GM19438 (cell line): ENCODE data around the gene LARP1B.
"Not testable (repeated sequence)": the region's sequence is repeated elsewhere in the genome, so short reads cannot be mapped to it uniquely, and the experiment has no call there.

Experiments used
- ATAC-seq: cut with Tn5 transposase; IDR thresholded peaks from one replicate; pipeline ENCODE4 v1.9.1; 2021; ENCODE audit warnings: low read depth; ENCODE audit not compliant: unreplicated experiment

The LARP1B gene

GRCh38 chr4:128060699-128061565, at the start of gene LARP1B:
Gene LARP1B, plus strand, starts transcription at chr4:128061312. Its CDS starts 13,640 bp downstream, at chr4:128074952.
- ATAC-seq = peak; percentile 90

GRCh38 chr4:128025319-128025718, 35.8 kb upstream of the LARP1B start:
- ATAC-seq = no peak

- no peak for ATAC-seq
These were observed 31.2 kb upstream of the LARP1B start for GRCh38 chr4:128029907-128030306.

- no peak for ATAC-seq
These were observed 29.2 kb upstream of the LARP1B start for GRCh38 chr4:128031756-128032384.

DNA sequence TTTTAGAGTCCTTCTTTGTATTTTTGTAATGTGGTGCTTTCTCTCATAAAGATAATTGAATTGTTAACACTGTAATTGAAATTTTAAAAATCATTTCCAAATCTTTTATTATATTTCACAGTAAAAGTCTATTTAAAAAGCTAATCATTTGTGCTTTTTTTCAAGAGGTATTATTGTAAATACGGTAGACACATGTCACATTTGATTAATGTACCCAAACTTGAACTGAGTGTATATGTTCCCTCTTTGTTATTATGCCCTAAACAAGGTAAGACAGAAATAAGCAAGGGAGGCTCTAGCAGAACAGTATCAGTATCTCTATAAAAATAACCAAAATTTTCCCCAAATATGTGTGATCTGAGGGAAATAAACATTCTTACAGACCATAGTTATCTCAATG, 21.5 kb upstream of the LARP1B start:
- no peak for ATAC-seq

DNA sequence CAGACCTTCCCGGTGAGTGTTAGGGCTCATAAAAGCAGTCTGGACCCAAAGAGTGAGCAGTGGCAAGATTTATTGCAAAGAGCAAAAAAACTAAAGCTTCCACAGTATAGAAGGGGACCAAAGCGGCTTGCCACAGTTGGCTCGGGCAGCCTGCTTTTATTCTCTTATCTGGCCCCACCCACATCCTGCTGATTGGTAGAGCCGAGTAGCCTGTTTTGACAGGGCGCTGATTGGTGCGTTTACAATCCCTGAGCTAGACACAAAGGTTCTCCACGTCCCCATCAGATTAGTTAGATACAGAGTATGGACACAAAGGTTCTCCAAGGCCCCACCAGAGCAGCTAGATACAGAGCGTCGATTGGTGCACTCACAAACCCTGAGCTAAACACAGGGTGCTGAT, 14.1 kb upstream of the LARP1B start:
- ATAC-seq = not testable (repeated sequence)

DNA sequence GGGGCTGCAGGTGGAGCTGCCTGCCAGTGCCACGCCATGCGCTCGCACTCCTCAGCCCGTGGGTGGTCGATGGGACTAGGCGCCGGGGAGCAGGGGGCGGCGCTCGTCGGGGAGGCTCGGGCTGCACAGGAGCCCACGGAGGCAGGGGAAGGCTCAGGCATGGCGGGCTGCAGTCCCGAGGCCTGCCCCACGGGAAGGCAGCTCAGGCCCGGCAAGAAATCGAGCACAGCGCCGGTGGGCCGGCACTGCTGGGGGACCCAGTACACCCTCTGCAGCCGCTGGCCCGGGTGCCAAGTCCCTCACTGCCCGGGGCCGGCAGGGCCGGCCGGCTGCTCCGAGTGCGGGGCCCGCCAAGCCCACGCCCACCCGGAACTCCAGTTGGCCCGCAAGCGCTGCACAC, 13.6 kb upstream of the LARP1B start:
- ATAC-seq = not testable (repeated sequence)

GRCh38 chr4:128051229-128051628, 9.9 kb upstream of the LARP1B start:
- not testable (repeated sequence) for ATAC-seq

GRCh38 chr4:128054907-128055306, 6.2 kb upstream of the LARP1B start:
- not testable (repeated sequence) for ATAC-seq

GRCh38 chr4:128055441-128056206, 5.5 kb upstream of the LARP1B start:
- ATAC-seq = not testable (repeated sequence)

- no peak for ATAC-seq
These were observed 4.7 kb upstream of the LARP1B start for GRCh38 chr4:128056396-128056795.

DNA sequence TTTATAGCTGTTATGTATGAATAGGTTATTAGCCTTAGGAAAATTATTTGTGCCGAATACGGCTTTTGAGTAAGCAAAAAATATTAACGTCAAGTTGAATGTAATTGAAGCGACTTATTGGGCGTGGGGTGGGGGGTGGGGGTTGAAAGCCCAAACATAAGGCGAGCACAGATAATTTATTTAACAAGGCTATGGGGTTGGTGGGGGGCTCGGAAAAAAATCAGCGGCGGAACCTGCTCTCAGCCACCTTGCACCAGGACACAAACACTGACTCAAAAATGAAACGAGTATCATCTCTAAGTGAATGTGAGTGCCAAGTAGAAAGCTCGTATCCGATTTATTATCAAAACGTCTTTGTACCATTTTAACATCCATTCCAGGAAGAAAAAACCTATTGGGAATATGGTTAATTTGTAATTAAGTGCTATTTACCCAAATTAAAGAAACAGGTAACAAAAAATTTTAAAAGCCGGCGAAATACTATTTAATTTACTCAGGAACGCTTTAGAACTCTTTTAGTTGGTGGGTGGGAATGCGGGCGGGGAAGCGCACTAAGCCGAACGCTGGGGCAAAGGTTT, 902 bp upstream of the LARP1B start:
- ATAC-seq = no peak

DNA sequence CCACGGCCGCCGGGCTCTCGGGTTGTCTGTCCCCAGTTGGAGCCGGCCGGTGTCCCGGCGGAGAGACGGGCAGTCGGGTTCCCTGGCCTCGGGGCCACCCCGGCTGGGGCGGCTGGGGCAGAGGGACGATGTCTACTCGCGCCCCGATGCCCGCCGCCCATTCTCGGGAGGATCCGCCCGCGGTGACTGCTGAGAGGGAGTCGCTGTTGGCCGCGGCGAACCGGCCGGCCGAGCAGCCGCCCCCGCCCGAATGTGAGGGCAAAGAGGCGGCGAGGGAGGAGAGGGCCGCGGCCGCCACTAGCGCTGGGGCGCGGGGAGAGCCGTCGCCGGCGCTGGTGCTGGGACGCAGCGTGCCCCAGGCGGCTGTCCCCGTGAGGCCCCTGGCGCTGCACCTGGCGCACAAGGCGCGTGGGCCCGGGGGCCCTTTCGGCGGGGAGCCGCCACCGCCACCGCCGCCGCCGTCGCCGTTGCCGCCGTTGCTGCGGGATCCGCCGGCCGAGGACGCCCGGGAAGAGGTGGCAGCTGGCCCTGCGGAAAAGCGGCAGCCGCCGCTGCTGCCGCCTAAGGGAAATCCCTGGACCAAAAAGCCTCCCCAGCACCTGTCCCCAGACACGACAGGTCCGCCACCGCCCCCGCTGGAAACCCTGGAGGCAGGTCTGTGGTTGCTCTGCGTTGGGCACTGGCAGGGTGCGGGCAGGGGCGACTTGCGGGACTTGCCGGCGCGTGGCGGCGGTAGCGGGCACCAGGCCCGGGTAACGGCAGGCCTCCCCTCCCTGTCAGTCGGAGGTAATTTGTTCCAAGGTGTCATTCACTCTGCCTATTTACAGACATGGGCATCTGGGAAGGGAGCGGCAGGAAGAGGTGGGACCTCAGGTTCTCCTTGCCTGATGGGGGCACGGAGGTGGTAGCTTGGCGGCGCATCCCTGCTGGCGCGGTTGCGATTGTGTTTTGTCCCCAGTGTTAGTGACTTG, 739 bp downstream of the LARP1B start:
- ATAC-seq = peak; percentile 33

GRCh38 chr4:128066453-128066820, 5.3 kb downstream of the LARP1B start:
- ATAC-seq = not testable (repeated sequence)

DNA sequence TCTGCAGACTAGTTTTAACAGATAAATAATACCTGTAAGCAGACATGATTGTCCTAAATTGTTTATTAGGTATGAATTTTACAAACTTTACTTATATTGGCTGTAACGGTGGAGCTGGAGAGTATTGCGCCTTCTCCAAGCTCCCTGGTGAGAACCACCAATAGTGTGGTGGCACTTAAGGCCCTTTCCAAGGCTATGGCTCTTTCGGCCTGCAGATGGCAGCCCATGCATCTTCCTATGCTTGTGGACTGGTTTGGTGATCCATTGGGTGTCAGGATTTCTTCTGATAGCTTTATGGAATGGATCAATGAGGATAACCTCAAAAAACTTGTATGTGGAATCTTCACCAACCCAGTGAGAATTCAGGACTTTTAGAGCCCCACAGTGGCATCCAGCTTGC, 7.8 kb downstream of the LARP1B start:
- no peak for ATAC-seq

GRCh38 chr4:128076464-128076863, 15.4 kb downstream of the LARP1B start:
- ATAC-seq = no peak

- not testable (repeated sequence) for ATAC-seq
These were observed 34.2 kb downstream of the LARP1B start for GRCh38 chr4:128095293-128095692.

GRCh38 chr4:128107766-128108165, 46.7 kb downstream of the LARP1B start:
- ATAC-seq = no peak

DNA sequence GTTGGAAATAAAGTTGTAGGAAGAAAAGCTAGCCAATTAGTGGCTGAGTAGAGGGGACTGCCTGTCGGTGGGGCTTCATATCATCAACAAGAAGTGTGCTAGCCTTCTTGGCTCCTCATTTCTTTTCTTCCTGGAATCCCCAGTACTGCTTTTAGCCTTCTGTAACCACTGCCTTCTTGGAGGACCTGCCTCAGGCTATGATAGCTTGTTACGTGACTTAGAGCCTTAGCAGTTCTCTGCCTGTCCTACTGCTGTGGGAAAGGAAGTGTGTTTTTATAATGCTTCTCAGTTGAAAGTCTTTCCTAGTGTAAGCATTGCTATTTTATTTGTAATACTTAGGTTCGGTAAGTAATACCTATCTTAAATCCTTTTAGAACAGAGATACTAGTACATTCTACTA, 61.9 kb downstream of the LARP1B start:
- ATAC-seq = no peak

DNA sequence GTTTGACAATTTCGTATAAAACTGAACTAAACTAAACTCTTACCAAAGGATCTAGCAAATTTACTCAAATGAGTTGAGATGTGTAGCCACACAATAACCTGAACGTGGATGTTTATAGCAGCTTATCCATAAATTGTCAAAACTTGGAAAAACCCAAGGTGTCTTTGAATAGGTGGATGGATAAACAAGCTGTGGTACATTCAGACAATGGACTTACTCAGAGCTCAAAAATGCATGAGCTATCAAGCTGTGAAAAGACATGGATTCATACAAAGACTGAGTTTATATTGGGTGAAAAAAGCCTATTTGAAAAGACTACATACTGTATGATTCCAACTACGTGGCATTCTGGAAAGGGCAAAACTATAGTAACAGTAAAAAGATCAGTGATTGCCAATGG, 69.5 kb downstream of the LARP1B start:
- no peak for ATAC-seq
